Sciatic nerve (tissue), 2 donors: ENCODE results near the gene ADCY2. TPM values are rescaled to one million over a fixed set of nuclear protein-coding genes. Genes with fewer than 3 reads are reported as not detected.

Experiments
- ATAC-seq: fragments of 200-7000 bp; cut with Tn5 transposase; one replicate; pipeline ENCODE4 v1.9.1; 2020; ENCODE audit warnings: mild to moderate bottlenecking, moderate library complexity
- DNase-seq: peaks from one replicate; pipeline ENCODE4 v3.0.0-alpha.2; 2020; ENCODE audit warnings: low spot score
- intact Hi-C: fragments of 100-400 bp; cut with DNase I; formaldehyde crosslinking; loops from one replicate; pipeline ENCODE4 v1.14.2; 2022
- total RNA-seq: library from RNA; stranded (reverse); fragmentation: NEBNext Ultra II Directional; extraction: Animal tissue kit (Norgen Biotek cat#: 25700); gene quantifications from one replicate; pipeline ENCODE4 v1.2.1, GENCODE V29; 2021
- donor health status: DM: no; HTN: no; CAD: no.
- donor health status: DM: no; HTN: no; CAD: no.

Gene ADCY2
- total RNA-seq, 1 donor from 2014 or later = 10.0 TPM

- DNase-seq (no peak), ATAC-seq (peak; percentile 8)
- intact Hi-C loops = no loop called here
Measured at GRCh38 chr5:7393921-7394799, 1.8 kb upstream of the ADCY2 start.

GRCh38 chr5:7394889-7395431, 978 bp upstream of the ADCY2 start:
- DNase-seq = no peak
- peak; percentile 25 for ATAC-seq
- intact Hi-C loops = no loop called here

GRCh38 chr5:7395432-7395946, 449 bp upstream of the ADCY2 start:
- DNase-seq (no peak), ATAC-seq (peak; percentile 29)
- intact Hi-C loops = no loop called here

GRCh38 chr5:7396713-7397454, 946 bp downstream of the ADCY2 start:
- DNase-seq (no peak), ATAC-seq (peak; percentile 79)
- intact Hi-C loops = no loop called here

GRCh38 chr5:7397937-7398336, 2.0 kb downstream of the ADCY2 start:
- ATAC-seq = no peak
- intact Hi-C loops = no loop called here
- no peak for DNase-seq

- intact Hi-C loops = no loop called here
- ATAC-seq (no peak), DNase-seq (no peak)
Measured at GRCh38 chr5:7398596-7399280, 2.8 kb downstream of the ADCY2 start.

- ATAC-seq (no peak), DNase-seq (no peak)
- intact Hi-C loops = no loop called here
Measured at GRCh38 chr5:7405277-7405676, 9.3 kb downstream of the ADCY2 start.

- ATAC-seq (no peak), DNase-seq (no peak)
- intact Hi-C loops = no loop called here
Measured at GRCh38 chr5:7410936-7411511, 15.1 kb downstream of the ADCY2 start.

GRCh38 chr5:7412409-7412808, 16.5 kb downstream of the ADCY2 start:
- ATAC-seq = no peak
- no peak for DNase-seq
- intact Hi-C loops = no loop called here

- ATAC-seq (no peak), DNase-seq (no peak)
- intact Hi-C loops = no loop called here
Measured at GRCh38 chr5:7415123-7415522, 19.2 kb downstream of the ADCY2 start.

- intact Hi-C loops = no loop called here
- ATAC-seq = no peak
- DNase-seq = no peak
Measured at GRCh38 chr5:7415587-7416535, 19.9 kb downstream of the ADCY2 start.

- DNase-seq (no peak), ATAC-seq (no peak)
Measured at GRCh38 chr5:7418276-7418675, 22.3 kb downstream of the ADCY2 start.

GRCh38 chr5:7419367-7419766, 23.4 kb downstream of the ADCY2 start:
- intact Hi-C loops = no loop called here
- DNase-seq (no peak), ATAC-seq (no peak)

More at GRCh38 chr5:7418276-7418675, 22.3 kb downstream of the ADCY2 start:
- intact Hi-C loops = no loop called here

- intact Hi-C loops = no loop called here
- no peak for DNase-seq
- ATAC-seq = no peak
Measured at GRCh38 chr5:7419846-7420245, 23.9 kb downstream of the ADCY2 start.

- intact Hi-C loops = no loop called here
Measured at GRCh38 chr5:7420510-7421280, 24.8 kb downstream of the ADCY2 start.

GRCh38 chr5:7422316-7423106, 26.6 kb downstream of the ADCY2 start:
- no peak for DNase-seq
- no peak for ATAC-seq
- intact Hi-C loops = no loop called here

More at GRCh38 chr5:7420510-7421280, 24.8 kb downstream of the ADCY2 start:
- DNase-seq (no peak), ATAC-seq (peak; percentile 65)
